Tongue (tissue), 2 donors: Measurements from ENCODE around the gene IRX2. TPM values are rescaled to one million over a fixed set of nuclear protein-coding genes. Genes with fewer than 3 reads are reported as not detected.

Source experiments
- DNase-seq: peaks from one replicate; pipeline ENCODE4 v3.0.0-alpha.2; 2015
- total RNA-seq: library from RNA; depleted of rRNA; stranded (reverse); fragments of >200 nt; gene quantifications from one replicate; pipeline ENCODE4 v1.2.3, GENCODE V29; 2014

IRX2 gene
- total RNA-seq, 1 donor from 2014 or later, result 1.6 TPM

- DNase-seq, result no peak
Measured at GRCh38 chr5:2715856-2716255, 35.6 kb downstream of the IRX2 start.

GRCh38 chr5:2714805-2715204, 36.7 kb downstream of the IRX2 start:
- no peak for DNase-seq

- no peak for DNase-seq
Measured at GRCh38 chr5:2714026-2714425, 37.5 kb downstream of the IRX2 start.

GRCh38 chr5:2711446-2712425, 39.7 kb downstream of the IRX2 start:
- DNase-seq, result no peak

GRCh38 chr5:2710910-2711309, 40.6 kb downstream of the IRX2 start:
- DNase-seq, result peak; percentile 11

- no peak for DNase-seq
Measured at GRCh38 chr5:2709976-2710689, 41.3 kb downstream of the IRX2 start.

- DNase-seq, result no peak
Measured at GRCh38 chr5:2708751-2709150, 42.7 kb downstream of the IRX2 start.

GRCh38 chr5:2708132-2708531, 43.3 kb downstream of the IRX2 start:
- DNase-seq, result no peak

- DNase-seq, result no peak
Measured at GRCh38 chr5:2705861-2706260, 45.6 kb downstream of the IRX2 start.

GRCh38 chr5:2704806-2705645, 46.5 kb downstream of the IRX2 start:
- no peak for DNase-seq

GRCh38 chr5:2704111-2704510, 47.4 kb downstream of the IRX2 start:
- no peak for DNase-seq

- no peak for DNase-seq
Measured at GRCh38 chr5:2703615-2704014, 47.9 kb downstream of the IRX2 start.

- no peak for DNase-seq
Measured at GRCh38 chr5:2703041-2703440, 48.4 kb downstream of the IRX2 start.

- DNase-seq, result no peak
Measured at GRCh38 chr5:2702096-2702879, 49.2 kb downstream of the IRX2 start.

GRCh38 chr5:2701592-2701991, 49.9 kb downstream of the IRX2 start:
- no peak for DNase-seq

- DNase-seq, result no peak
Measured at GRCh38 chr5:2700876-2701275, 50.6 kb downstream of the IRX2 start.

- DNase-seq, result no peak
Measured at GRCh38 chr5:2699686-2700085, 51.8 kb downstream of the IRX2 start.

- no peak for DNase-seq
Measured at GRCh38 chr5:2699231-2699630, 52.2 kb downstream of the IRX2 start.

- no peak for DNase-seq
Measured at GRCh38 chr5:2698581-2698980, 52.9 kb downstream of the IRX2 start.

- no peak for DNase-seq
Measured at GRCh38 chr5:2697446-2698200, 53.9 kb downstream of the IRX2 start.

GRCh38 chr5:2697041-2697440, 54.4 kb downstream of the IRX2 start:
- DNase-seq, result no peak
